ENCODE results near the gene DYNC2H1.

- TF ChIP-seq ZNF280D (tag by site-specific recombination; IDR thresholded peaks at IDR 0.05) (no peak), ZNF211 (tag by site-specific recombination; IDR thresholded peaks at IDR 0.05; ENCODE audit: low read depth) (no peak), ZNF274 (IDR thresholded peaks at IDR 0.05; ENCODE audit: low read length) (no peak), ZNF274 (tag by site-specific recombination; IDR thresholded peaks at IDR 0.05; ENCODE audit: borderline replicate concordance) (no peak), ZNF2 (tag by site-specific recombination; IDR thresholded peaks at IDR 0.05) (no peak), ZNF473 (tag by site-specific recombination; IDR thresholded peaks at IDR 0.05) (no peak), ZNF18 (tag by site-specific recombination; IDR thresholded peaks at IDR 0.05) (no peak), ZNF184 (tag by site-specific recombination; IDR thresholded peaks at IDR 0.05) (no peak), ZBTB21 (tag by site-specific recombination; IDR thresholded peaks at IDR 0.05) (no peak), ZNF768 (tag by site-specific recombination; IDR thresholded peaks at IDR 0.05) (no peak)
- TF ChIP-seq, protein P1, sequence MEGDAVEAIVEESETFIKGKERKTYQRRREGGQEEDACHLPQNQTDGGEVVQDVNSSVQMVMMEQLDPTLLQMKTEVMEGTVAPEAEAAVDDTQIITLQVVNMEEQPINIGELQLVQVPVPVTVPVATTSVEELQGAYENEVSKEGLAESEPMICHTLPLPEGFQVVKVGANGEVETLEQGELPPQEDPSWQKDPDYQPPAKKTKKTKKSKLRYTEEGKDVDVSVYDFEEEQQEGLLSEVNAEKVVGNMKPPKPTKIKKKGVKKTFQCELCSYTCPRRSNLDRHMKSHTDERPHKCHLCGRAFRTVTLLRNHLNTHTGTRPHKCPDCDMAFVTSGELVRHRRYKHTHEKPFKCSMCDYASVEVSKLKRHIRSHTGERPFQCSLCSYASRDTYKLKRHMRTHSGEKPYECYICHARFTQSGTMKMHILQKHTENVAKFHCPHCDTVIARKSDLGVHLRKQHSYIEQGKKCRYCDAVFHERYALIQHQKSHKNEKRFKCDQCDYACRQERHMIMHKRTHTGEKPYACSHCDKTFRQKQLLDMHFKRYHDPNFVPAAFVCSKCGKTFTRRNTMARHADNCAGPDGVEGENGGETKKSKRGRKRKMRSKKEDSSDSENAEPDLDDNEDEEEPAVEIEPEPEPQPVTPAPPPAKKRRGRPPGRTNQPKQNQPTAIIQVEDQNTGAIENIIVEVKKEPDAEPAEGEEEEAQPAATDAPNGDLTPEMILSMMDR (tag by site-specific recombination; IDR thresholded peaks at IDR 0.05) = no peak
Observed at GRCh38 chr11:103215812-103216211, 106.6 kb downstream of the DYNC2H1 start.
